Measurements from ENCODE around the gene DNPH1. TPM values are rescaled to one million over a fixed set of nuclear protein-coding genes. Genes with fewer than 3 reads are reported as not detected.

Gene DNPH1
- total and polyA plus RNA-seq, 10 of the 15 experiments (the other 5 are each of a cell fraction or from before 2014, with no cell fraction given) = 7.0 to 136 (median 67.7) TPM

- ChIA-PET SMC1A (ENCODE audit: uncharacterized antibody, unreplicated experiment) (no interaction called here), CTCF (no interaction called here), POLR2A (no interaction called here), RAD21 (ENCODE audit: unreplicated experiment) (no interaction called here)
- intact Hi-C loops (cut with micrococcal nuclease; ENCODE audit: unreplicated experiment) (no loop called here), in situ Hi-C loops (cut with MboI) (no loop called here)
- FAIRE-seq (no peak), DNase-seq (ENCODE audit: low read depth, low spot score) (no peak), ATAC-seq (no peak)
- no peak overlapping the region for H3K4me2 ChIP-seq (ENCODE audit: control insufficient read depth, insufficient read depth)
- 87% methylated on average over 10 of the region's 10 CpGs for WGBS (ENCODE audit: insufficient coverage, insufficient replicate concordance, low lambda C conversion rate, missing lambda C conversion rate)
- no peaks in the 10 kb centered on the region; a peak in 1 of 4 replicates for H3K36me3 ChIP-seq (ENCODE audit: control insufficient read depth in 2 of 2, insufficient read depth in 2 of 2, low read length in 1 of 2)
- H2AFZ ChIP-seq (ENCODE audit: control insufficient read depth, low read depth, low read length) = no peak overlapping the region
- TF ChIP-seq NR2F1 (conservative IDR thresholded peaks at IDR 0.05) (no peak), RELA (IDR thresholded peaks at IDR 0.05; ENCODE audit: borderline replicate concordance, partially characterized antibody) (no peak), USF1 (IDR thresholded peaks at IDR 0.05; ENCODE audit: borderline replicate concordance, extremely low read length, insufficient read depth, low read depth, low read length) (no peak), MEF2A (IDR thresholded peaks at IDR 0.05; ENCODE audit: insufficient read depth, low read depth, low read length) (no peak), ASH2L (IDR thresholded peaks at IDR 0.05; ENCODE audit: borderline replicate concordance, low read depth) (no peak), RBBP5 (conservative IDR thresholded peaks at IDR 0.05) (no peak), MXI1 (IDR thresholded peaks at IDR 0.05; ENCODE audit: low read depth, low read length) (no peak), TCF3 (IDR thresholded peaks at IDR 0.05; ENCODE audit: borderline replicate concordance, insufficient read depth, low read depth, low read length) (no peak), PML (IDR thresholded peaks at IDR 0.05; ENCODE audit: low read length) (no peak)
- no peak overlapping the region for H3K9ac ChIP-seq (ENCODE audit: control insufficient read depth, insufficient read depth, low read length)
- H3K4me3 ChIP-seq = no peak overlapping the region
- no peaks in the 10 kb centered on the region for H3K27me3 ChIP-seq (replicated peaks in 1 of 2; ENCODE audit: control insufficient read depth in 2 of 2, insufficient read depth in 2 of 2, low read length in 1 of 2)
- no TSS peak for BruUV-seq (replicated peaks)
- no peaks in the 10 kb centered on the region for H3K4me1 ChIP-seq (ENCODE audit: control insufficient read depth, insufficient read depth, low read length)
- no peaks in the 10 kb centered on the region for H3K79me2 ChIP-seq (ENCODE audit: control insufficient read depth, insufficient read depth, low read length)
- H3K9me3 ChIP-seq (replicated peaks; ENCODE audit: control insufficient read depth, insufficient read depth, low read length) = no peaks in the 10 kb centered on the region
- H4K20me1 ChIP-seq (ENCODE audit: control insufficient read depth, insufficient read depth) = no peaks in the 10 kb centered on the region
- H3K27ac ChIP-seq (ENCODE audit: control insufficient read depth, insufficient read depth) = no peak overlapping the region
Observed at GRCh38 chr6:43205849-43206248, 23.4 kb downstream of the DNPH1 start.
